Body of pancreas (tissue), 4 donors: Measurements from ENCODE around the gene OR56A3. TPM values are rescaled to one million over a fixed set of nuclear protein-coding genes. Genes with fewer than 3 reads are reported as not detected.

Experiments used
- ATAC-seq: fragments of 150-250 bp; one replicate; pipeline ENCODE4 v1.9.1; 2016
- DNase-seq, 4 donors: peaks; one replicate each; pipeline ENCODE4 v3.0.0-alpha.2; 2019
- H3K27ac ChIP-seq, 4 donors: fragments of 200-600 bp; sonication (generic); 1 replicate in 3 of 4; 2 replicates in 1 of 4; pipeline versions ENCODE4 v1.5.1 to v1.6.1; 2016 to 2019; ENCODE audit warnings: mild to moderate bottlenecking in 1 of 4, mixed read lengths in 1 of 4, moderate library complexity in 1 of 4
- H3K27me3 ChIP-seq, 2 donors: fragments of 200-600 bp; sonication (generic); one replicate each; pipeline ENCODE4 v1.6.0; 2016; ENCODE audit warnings: mild to moderate bottlenecking in 1 of 2
- H3K36me3 ChIP-seq, 2 donors: fragments of 200-600 bp; sonication (generic); replicated peaks in 1 of 2; 2 replicates each; pipeline ENCODE4 v1.5.1; 2016; ENCODE audit warnings: low read depth in 2 of 2; ENCODE audit not compliant: insufficient read depth in 1 of 2
- H3K4me1 ChIP-seq: fragments of 200-600 bp; sonication (generic); one replicate; pipeline ENCODE4 v1.6.0; 2016
- H3K4me3 ChIP-seq, 2 donors: fragments of 200-600 bp; sonication (generic); 1 replicate in 1 of 2; 2 replicates in 1 of 2; pipeline ENCODE4 v1.5.1; 2016 to 2019
- H3K9me3 ChIP-seq, 3 donors: fragments of 200-600 bp; sonication (generic); 1 replicate in 2 of 3; 2 replicates in 1 of 3; pipeline ENCODE4 v1.5.1; 2016
- POLR2A ChIP-seq, 3 donors: fragments of 450-650 bp; IDR thresholded peaks; one replicate each; pipeline ENCODE4 v1.6.1; 2016; ENCODE audit warnings: antibody characterized with exemption in 3 of 3, mild to moderate bottlenecking in 2 of 3
- WGBS, 2 donors: methylation state at CpG; one replicate each; pipeline ENCODE4 v1.1.5; 2017; 5-methylcytosine and 5-hydroxymethylcytosine counted together
- intact Hi-C: fragments of 100-400 bp; cut with DNase I; formaldehyde crosslinking; loops from one replicate; pipeline ENCODE4 v1.15.1; 2023
- total RNA-seq, 2 donors: library from RNA; depleted of rRNA; stranded (reverse); fragments of >200 nt; gene quantifications; one replicate each; pipeline ENCODE4 v1.1.0, GENCODE V29; 2016
- TF ChIP-seq, protein P1 (sequence below), 7 experiments: fragments of 450-650 bp in 4 of 7; fragments of 200-600 bp in 3 of 7; sonication (generic) in 3 of 7; IDR thresholded peaks; one replicate each; pipeline ENCODE4 v1.5.1; 2016 to 2019; ENCODE audit warnings: antibody characterized with exemption in 7 of 7

The OR56A3 gene
- total RNA-seq, 2 donors from 2014 or later: not detected

GRCh38 chr11:5929571-5930368 lies 12.3 kb upstream of the OR56A3 start:
- ATAC-seq: no peak
- intact Hi-C loops: no loop called here
- DNase-seq: no peak
- Histone ChIP-seq H3K9me3 (no peaks in the 10 kb centered on the region), H3K36me3 (no peaks in the 10 kb centered on the region), H3K4me3 (no peak overlapping the region), H3K27ac (no peak overlapping the region), H3K4me1 (no peaks in the 10 kb centered on the region), H3K27me3 (no peaks in the 10 kb centered on the region)
- TF ChIP-seq, protein P1, sequence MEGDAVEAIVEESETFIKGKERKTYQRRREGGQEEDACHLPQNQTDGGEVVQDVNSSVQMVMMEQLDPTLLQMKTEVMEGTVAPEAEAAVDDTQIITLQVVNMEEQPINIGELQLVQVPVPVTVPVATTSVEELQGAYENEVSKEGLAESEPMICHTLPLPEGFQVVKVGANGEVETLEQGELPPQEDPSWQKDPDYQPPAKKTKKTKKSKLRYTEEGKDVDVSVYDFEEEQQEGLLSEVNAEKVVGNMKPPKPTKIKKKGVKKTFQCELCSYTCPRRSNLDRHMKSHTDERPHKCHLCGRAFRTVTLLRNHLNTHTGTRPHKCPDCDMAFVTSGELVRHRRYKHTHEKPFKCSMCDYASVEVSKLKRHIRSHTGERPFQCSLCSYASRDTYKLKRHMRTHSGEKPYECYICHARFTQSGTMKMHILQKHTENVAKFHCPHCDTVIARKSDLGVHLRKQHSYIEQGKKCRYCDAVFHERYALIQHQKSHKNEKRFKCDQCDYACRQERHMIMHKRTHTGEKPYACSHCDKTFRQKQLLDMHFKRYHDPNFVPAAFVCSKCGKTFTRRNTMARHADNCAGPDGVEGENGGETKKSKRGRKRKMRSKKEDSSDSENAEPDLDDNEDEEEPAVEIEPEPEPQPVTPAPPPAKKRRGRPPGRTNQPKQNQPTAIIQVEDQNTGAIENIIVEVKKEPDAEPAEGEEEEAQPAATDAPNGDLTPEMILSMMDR (IDR thresholded peaks at IDR 0.05): no peak
- TF ChIP-seq POLR2A (IDR thresholded peaks at IDR 0.05): no peak
- 75 to 87% methylated on average over 28 to 31 of the region's 31 CpGs for WGBS, 2 donors

- DNase-seq (no peak), ATAC-seq (no peak)
- Histone ChIP-seq H3K4me1 (no peaks in the 10 kb centered on the region), H3K27me3 (no peaks in the 10 kb centered on the region), H3K9me3 (no peaks in the 10 kb centered on the region), H3K36me3 (no peaks in the 10 kb centered on the region), H3K4me3 (no peak overlapping the region), H3K27ac (no peak overlapping the region)
- intact Hi-C loops: no loop called here
- 80 to 93% methylated on average over 8 to 12 of the region's 19 CpGs for WGBS, 2 donors
- TF ChIP-seq, protein P1 (IDR thresholded peaks at IDR 0.05): no peak
- TF ChIP-seq POLR2A (IDR thresholded peaks at IDR 0.05): no peak
Observed at GRCh38 chr11:5930614-5931013, 11.4 kb upstream of the OR56A3 start.

DNA sequence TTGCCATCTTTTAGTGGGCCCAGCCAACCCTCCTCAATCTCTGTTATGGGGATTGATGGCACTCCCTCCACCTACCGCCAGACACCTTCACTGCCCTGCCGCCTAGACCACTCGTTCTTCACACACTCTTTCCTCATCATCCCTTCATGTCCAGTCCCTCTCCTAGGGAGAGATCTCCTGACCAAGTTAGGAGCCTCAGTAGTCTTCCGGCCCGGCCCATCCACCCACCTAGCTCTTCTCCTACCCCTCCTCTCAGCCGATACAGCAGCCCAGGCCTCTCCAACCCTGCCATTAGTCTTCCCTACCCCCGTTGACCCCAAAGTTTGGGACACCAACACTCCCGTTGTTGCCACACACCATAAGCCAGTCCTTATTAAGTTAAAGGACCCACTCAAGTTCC lies 11.0 kb upstream of the OR56A3 start:
- TF ChIP-seq POLR2A (IDR thresholded peaks at IDR 0.05): no peak
- TF ChIP-seq, protein P1 (IDR thresholded peaks at IDR 0.05): no peak
- Histone ChIP-seq H3K4me1 (no peaks in the 10 kb centered on the region), H3K36me3 (no peaks in the 10 kb centered on the region), H3K4me3 (no peak overlapping the region), H3K27ac (no peak overlapping the region), H3K27me3 (no peaks in the 10 kb centered on the region), H3K9me3 (no peaks in the 10 kb centered on the region)
- ATAC-seq (no peak), DNase-seq (no peak)
- WGBS, 2 donors: 82 to 83% methylated on average over 8 of the region's 8 CpGs
- intact Hi-C loops: no loop called here

- ATAC-seq (no peak), DNase-seq (no peak)
- Histone ChIP-seq H3K36me3 (no peaks in the 10 kb centered on the region), H3K27ac (no peak overlapping the region), H3K4me3 (no peak overlapping the region), H3K9me3 (no peaks in the 10 kb centered on the region), H3K27me3 (no peaks in the 10 kb centered on the region), H3K4me1 (no peaks in the 10 kb centered on the region)
- TF ChIP-seq, protein P1 (IDR thresholded peaks at IDR 0.05): no peak
- TF ChIP-seq POLR2A (IDR thresholded peaks at IDR 0.05): no peak
- intact Hi-C loops: no loop called here
- 86 to 91% methylated on average over 11 of the region's 11 CpGs for WGBS, 2 donors
Observed at GRCh38 chr11:5932671-5933070, 9.4 kb upstream of the OR56A3 start.

GRCh38 chr11:5933116-5933515 lies 8.9 kb upstream of the OR56A3 start:
- Histone ChIP-seq H3K36me3 (no peaks in the 10 kb centered on the region), H3K27me3 (no peaks in the 10 kb centered on the region), H3K27ac (no peak overlapping the region), H3K9me3 (no peaks in the 10 kb centered on the region), H3K4me3 (no peak overlapping the region), H3K4me1 (no peaks in the 10 kb centered on the region)
- TF ChIP-seq POLR2A (IDR thresholded peaks at IDR 0.05): no peak
- TF ChIP-seq, protein P1 (IDR thresholded peaks at IDR 0.05): no peak
- WGBS, 2 donors: 85 to 87% methylated on average over 10 of the region's 10 CpGs
- no peak for DNase-seq
- ATAC-seq: no peak
- intact Hi-C loops: no loop called here
